Measurements from ENCODE around the gene VRK3. TPM values are rescaled to one million over a fixed set of nuclear protein-coding genes. Genes with fewer than 3 reads are reported as not detected.
A peak's percentile ranks its signal among the peaks of the same experiment; 100 is the strongest.

Gene VRK3
- total and polyA plus RNA-seq, 2 donors (not counting 1 experiment from before 2014, with no cell fraction given) = 58.5 to 123 TPM

- peaks cover 0 to 7% of the 10 kb centered on the region in 2 experiments for H3K36me3 ChIP-seq (replicated peaks in 1 of 2; ENCODE audit: control extremely low read depth in 1 of 2, control insufficient read depth in 1 of 2, extremely low read depth in 1 of 2, insufficient read depth in 2 of 2, low read length in 1 of 2)
- peaks cover 0 to 8% (median 0%) of the 10 kb centered on the region in 3 donors for H3K9me3 ChIP-seq (ENCODE audit: control extremely low read depth in 1 of 3, control insufficient read depth in 2 of 3, insufficient read depth in 1 of 3, low read length in 2 of 3)
- WGBS (ENCODE audit: insufficient coverage) = 4% methylated on average over 38 of the region's 45 CpGs
- ChIA-PET POLR2A (interaction anchor here (0.7 to 1.7 kb wide), 2 partner anchors 96 to 315 kb away, joined by 4 read pairs; no protein-coding TSS in a partner anchor), CTCF (interaction anchor here (0.6 kb wide), 1 partner anchor 491 kb away, joined by 3 read pairs; no protein-coding TSS in a partner anchor)
- intact Hi-C loops (cut with micrococcal nuclease) = loop anchor here (1.0 to 10.0 kb wide), 7 partner anchors 24 to 1557 kb away; partner anchors contain the start of genes ATF5, CYTH2, FUZ and KCNC3
- H3K27me3 ChIP-seq (replicated peaks in 1 of 4; ENCODE audit: control extremely low read depth in 1 of 4, control insufficient read depth in 3 of 4, insufficient read depth in 4 of 4, low read length in 3 of 4) = no peaks in the 10 kb centered on the region
- peak within 1 kb of the TSS; percentile 96 to 98 for H3K27ac ChIP-seq (ENCODE audit: low read length in 2 of 2)
- Mint-ChIP-seq H3K27me3 (no peaks in the 10 kb centered on the region), H3K4me3 (peak within 1 kb of the TSS; percentile 94), H3K4me1 (peaks cover 40% of the 10 kb centered on the region), H3K27ac (peak within 1 kb of the TSS; percentile 97), H3K9me3 (ENCODE audit: insufficient read depth) (no peaks in the 10 kb centered on the region)
- peaks cover 82% of the 10 kb centered on the region for H3K79me2 ChIP-seq (ENCODE audit: control insufficient read depth, insufficient read depth, low read length)
- DNase-seq (peak; percentile 99), ATAC-seq (ENCODE audit: low read depth) (peak; percentile 72)
- peak within 1 kb of the TSS; percentile 76 to 96 (median 94) for H3K4me3 ChIP-seq (ENCODE audit: control extremely low read depth in 1 of 5, extremely low read depth in 1 of 5, insufficient read depth in 1 of 5, low read depth in 2 of 5, low read length in 4 of 5)
- peaks cover 13% of the 10 kb centered on the region for H4K20me1 ChIP-seq (ENCODE audit: control insufficient read depth, insufficient read depth, low read length, poor library complexity, severe bottlenecking)
- H3K4me2 ChIP-seq (replicated peaks; ENCODE audit: low read depth, low read length, poor library complexity, severe bottlenecking) = peak within 1 kb of the TSS; percentile 86
- H3K4me1 ChIP-seq (ENCODE audit: control insufficient read depth in 2 of 2, insufficient read depth in 2 of 2, low read length in 2 of 2) = peaks cover 15 to 36% of the 10 kb centered on the region in 2 donors
- TF ChIP-seq CTCF (IDR thresholded peaks at IDR 0.05) = no peak
- TF ChIP-seq EZH2 (IDR thresholded peaks at IDR 0.05; ENCODE audit: borderline replicate concordance, insufficient read depth, low read depth, low read length, poor library complexity, severe bottlenecking) = no peak
- H3K9ac ChIP-seq (ENCODE audit: low read length) = peak within 1 kb of the TSS; percentile 86
- H2AFZ ChIP-seq (ENCODE audit: insufficient read depth, low read depth, low read length, poor library complexity, severe bottlenecking) = peak within 1 kb of the TSS; percentile 82
Measured at GRCh38 chr19:50025794-50026549, 800 bp upstream of the VRK3 start, which contains the start of gene ZNF473. Gene ZNF473, plus strand, starts transcription at chr19:50026005. Its CDS starts 5,078 bp downstream, at chr19:50031083.
